Cortex of kidney (tissue), 1 donor: ENCODE data around the gene CSRNP2.
"Not testable (repeated sequence)": the region's sequence is repeated elsewhere in the genome, so short reads cannot be mapped to it uniquely, and the experiment has no call there.

Experiments used
- DNase-seq: peaks from one replicate; lab custom pipeline; 2025; lab: John Stamatoyannopoulos, UW

CSRNP2 gene

DNA sequence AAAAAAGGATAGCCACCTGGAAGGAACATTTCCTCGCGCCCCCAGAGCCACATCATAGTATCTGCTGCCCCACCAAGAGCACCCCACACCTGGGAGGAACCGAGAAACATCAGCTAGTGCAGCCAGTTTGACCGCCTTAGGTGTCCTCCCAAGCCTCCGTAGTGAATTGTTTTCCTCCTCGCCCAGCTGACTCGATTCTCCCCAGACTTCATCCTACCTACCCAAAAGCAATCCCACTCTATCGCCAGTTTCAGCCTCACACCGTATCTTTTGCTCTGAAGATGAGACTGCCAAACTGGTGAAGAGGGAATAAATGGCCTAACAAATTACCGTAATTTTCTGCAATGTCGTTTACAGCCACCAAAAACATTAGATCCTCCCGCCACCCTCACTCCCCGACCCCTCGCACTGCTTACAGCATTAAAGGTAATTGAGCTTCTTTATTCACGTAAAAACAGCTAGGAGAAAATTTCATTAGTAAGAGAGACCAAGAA, 56.0 kb downstream of the CSRNP2 start:
- no peak for DNase-seq

DNA sequence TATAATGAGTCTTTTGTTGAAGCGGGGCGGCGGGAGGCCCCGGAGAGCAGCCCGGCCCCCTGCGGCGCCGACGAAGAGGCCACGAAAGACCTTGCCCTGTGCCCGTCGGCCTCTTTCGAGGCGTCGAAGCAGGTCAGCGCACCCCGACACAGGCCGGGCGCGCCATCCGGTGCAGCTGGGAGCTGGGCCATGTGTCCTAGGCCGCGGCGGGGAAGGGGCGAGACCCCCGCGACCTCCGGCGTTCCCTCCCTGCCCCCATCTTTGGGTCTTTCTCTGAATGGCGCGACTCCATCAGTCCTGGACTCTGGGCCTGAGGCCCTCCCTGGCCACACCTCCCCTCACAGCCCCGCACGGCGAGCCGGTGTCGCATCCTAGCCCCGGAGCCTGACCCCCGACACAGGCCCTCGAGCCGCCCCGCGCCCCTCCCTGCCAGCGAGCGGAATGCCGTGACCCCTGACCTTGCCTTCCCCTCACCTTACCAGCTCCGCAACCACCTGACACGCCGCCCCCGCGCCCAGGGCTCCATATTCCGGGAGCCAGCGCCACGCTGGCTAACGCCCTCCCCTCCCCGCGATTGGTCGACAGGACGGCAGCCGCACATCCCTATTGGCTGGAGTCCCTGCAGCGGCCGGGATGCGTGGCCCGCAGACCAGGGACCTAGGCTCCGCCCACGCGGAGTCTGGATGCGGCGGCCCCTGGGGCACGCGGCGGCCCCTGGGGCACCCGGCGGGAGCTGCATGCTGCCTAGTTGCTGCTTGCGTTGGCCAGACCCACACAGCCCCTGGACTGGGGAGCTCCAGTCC, 57.4 kb downstream of the CSRNP2 start, which contains the start of gene SLC11A2:
SLC11A2 (minus strand) TSS at position 549 of the 803 bp plus-strand sequence. CDS start 15,656 bp downstream, outside the sequence.
- no peak for DNase-seq

DNA sequence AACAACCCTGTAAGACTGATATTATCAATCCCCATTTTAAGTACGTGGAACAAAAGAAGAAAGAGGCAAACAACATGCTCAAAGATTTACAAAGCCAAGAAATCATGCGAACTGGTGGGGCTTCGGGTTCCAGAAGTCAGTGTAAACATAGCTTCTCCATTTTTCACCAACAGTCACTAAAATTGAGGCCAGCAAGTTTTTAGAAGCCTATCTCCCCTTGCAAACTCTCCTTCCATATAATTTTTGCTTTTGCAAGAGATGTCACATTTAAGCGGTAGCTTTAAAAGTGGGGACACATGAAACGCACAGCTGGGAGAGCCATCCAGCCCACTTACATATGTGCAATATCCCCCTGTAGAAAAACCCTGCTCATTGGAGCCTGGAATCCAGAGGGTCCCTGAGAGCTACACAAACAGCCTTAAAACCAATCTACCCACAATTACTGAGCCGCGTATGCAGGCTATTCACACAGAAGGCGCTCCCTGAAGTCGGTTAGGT, 58.0 kb downstream of the CSRNP2 start:
- no peak for DNase-seq

DNA sequence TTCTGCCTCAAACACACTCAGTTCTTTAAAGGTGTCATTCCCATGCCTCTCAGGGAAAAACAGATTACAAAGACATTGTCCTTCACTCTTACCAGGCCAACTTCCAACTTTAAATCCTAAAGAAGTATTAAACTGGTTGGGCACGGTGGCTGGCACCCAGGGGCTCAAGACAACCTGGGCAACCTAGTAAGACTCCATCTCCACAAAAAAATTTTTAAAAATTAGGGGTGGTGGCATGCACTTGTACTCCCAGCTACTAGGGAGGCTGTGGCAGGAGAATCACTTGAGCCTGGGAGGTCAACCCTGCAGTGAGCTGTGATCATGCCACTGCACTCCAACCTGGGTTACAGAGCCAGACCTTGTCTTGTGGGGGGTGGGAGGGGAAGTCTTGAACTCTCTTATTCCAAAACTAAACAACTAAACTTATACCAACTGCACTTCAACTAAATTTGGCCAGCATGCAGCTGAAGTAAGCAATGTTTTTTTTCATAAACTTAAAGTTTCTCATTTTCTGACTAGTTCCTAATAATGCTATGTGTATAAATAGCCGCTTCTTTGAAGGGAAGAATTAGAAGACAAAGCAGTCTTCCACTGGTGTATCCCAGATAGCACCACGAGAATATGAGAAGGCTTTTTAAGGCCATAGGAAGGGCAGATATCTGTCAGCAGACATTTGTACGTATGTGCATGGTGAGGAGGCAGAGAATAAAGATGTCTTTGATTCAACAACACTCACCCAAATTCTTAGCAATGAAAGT, 59.6 kb downstream of the CSRNP2 start:
- no peak for DNase-seq

DNA sequence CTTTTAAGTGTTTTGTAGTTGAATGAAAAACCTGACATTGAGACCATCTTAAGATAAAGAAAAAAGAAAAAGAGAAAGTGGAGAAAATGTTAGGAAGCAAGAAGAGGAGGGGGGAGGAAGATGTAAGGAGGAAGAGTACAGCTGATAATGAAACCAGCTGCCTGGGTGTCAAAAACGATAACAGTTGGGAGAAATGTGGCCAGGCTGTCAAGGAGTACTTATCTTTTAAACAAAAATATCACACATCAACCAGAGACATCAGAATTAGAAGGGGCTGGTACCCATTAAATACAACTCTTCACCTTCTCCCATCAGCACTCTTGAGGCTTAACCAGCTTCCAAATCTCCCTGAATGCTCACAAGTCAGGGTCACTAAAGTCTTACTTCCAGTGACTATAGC, 61.7 kb downstream of the CSRNP2 start:
- DNase-seq: no peak

DNA sequence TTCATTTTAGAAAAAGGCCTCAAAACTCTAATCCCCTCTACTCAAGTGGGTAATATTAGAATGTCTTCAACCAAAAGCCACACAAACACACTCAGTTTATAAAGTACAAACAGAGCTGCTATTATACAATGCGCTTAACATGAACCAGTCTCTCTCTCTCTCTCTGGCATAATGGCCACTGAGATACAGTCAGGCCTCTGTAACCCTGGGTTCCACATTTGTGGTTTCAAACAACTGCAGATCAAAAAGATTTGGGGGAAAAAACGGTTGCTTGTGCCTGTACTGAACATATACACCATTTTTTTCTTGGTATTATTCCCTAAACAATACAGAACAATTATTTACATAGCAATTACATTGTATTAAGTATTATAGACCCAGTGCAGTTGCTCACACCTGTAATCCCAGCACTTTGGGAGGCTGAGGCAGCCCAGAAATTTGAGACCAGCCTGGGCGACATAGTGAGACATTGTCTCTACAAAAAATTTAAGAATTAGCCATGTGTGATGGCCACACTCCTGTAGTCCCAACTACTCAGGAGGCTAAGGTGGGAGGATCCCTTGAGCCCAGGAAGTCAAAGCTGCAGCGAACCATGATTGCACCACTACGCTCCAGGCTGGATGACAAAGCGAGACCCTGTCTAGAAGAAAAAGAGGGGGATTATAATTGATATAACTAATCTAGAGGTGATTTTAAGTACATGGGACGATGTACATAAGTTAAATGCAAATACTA, 62.8 kb downstream of the CSRNP2 start:
- DNase-seq: no peak

DNA sequence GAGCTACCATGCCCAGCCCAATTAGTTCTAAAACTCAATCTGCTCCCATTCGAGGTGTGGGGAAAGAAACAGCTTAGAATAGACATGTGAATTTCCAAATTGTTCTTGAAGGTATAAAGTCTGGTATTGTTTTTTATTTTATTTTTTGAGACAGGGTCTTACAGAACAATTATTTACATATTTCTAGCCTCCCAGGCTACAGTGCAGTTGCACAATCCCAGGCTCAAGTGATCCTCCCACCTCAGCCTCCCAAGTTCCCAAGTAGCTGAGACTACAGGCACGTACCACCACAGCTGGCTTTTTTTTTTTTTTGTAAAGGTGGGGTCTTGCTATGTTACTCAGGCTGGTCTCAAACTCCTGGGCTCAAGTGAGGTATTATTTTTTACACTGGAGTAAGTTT, 63.5 kb downstream of the CSRNP2 start:
- DNase-seq: no peak

DNA sequence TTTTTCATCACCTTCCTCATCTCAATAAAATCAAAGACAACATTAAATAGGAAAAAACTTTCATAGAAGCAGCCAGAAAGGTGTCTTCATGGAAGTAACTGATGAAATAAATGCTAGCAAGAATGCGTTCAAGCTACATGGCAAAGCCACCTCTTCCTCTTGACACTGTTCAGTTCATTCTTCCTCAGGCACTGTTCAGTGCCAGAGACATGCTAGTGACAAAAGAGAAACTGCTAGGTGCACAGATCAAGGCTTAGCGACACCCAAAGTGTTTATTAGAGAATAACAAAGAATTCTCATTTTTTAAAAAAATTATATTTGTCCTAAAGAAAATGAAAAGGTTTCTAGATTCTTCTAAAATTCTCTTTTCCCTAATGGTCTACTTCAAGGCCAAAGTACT, 64.4 kb downstream of the CSRNP2 start:
- no peak for DNase-seq

DNA sequence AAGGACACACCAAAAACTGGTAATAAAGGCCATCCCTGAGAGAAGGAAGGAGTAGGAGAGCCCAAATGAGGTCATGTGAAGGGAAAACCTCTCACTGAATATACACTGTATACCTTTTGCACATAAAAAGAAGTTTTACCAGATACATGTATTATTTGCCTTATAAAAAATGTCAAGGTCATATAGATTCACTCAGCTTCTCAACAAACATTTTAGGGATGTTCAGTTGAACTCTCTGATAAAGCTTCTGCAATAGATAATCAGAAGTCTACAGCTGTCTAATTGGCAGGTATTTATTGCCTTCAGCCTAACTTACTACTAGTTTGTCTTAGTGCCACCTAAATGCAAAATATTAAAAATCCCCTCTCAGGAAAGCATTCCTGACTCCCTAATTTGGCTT, 65.9 kb downstream of the CSRNP2 start:
- DNase-seq: no peak

DNA sequence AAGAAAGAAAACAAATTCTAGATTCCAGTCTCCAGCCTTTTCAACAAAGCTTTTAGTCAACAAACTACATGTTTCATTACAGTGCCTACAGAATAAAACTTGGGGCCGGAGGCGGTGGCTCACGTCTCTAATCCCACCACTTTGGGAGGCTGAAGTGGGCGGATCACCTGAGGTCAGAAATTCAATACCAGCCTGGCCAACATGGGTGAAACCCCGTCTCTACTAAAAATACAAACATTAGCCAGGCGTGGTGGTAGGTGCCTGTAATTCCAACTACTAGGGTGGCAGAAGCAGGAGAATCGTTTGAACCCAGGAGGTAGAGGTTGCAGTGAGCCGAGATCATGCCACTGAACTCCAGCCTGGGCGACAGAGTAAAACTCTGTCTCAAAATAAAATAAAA, 68.9 kb downstream of the CSRNP2 start:
- DNase-seq: not testable (repeated sequence)

DNA sequence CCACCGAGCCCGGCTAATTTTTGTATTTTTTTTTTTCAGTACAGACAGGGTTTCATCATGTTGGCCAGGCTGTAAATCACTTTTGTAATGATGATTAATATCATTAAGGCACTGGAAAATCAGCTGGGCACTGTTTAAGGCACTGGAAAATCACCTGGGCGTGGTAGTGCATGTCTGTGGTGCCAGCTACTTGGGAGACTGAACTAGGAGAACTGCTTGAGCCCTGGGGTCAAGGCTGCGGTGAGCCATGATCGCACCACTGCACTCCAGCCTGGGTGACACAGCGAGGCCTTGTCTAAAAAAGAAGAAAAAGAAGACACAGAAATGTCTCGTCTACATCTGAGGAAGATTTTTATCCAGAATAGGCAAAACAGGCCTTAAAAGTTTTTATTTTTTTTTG, 70.0 kb downstream of the CSRNP2 start:
- no peak for DNase-seq

DNA sequence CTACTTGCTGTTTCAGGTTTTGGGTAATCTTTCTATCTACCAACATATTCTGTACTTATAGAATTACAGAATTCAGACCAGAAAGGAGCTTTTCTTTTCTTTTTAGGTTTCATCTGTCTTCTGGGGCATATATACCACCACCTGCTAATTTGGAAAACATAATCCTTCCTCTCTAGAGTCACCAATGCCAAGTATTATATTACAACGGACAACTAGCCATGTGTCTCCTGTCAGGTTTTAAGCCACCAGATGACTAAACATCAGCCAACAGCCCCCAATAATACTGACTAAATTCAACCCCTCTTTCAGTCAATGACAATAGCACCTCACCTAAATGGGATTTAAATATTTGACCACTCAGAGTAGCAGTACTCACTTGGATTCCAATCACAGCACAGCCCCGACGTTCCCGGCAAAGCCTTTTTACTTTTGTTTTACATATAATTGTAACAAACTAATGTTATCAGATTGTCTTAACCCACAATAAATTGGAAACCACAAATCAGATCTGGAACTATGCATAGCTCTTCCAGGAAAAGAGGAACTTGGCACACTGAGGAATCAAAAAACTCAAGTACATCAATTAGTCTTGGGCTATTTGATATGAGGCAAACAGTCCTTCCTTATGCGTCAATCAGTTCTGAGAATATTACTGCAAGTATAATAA, 70.7 kb downstream of the CSRNP2 start:
- no peak for DNase-seq

DNA sequence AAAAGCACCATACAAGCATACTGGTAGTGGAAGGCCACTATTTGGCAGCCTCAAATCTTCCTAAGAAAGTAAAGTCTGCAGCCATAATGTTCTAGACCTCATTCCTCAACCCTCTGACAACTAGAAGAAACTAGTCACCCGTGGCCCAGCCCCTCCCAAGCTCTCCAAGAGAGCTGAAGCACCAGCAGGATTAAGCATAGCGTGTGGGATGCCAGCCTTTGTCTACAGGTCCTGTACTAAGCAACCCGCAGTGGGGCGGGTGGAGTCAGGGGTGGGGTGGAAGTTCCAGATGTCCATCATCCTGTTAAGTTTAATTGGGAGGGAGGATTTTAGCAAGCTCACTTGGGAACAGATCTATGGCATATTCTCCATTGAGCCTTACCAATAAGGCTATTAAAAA, 71.4 kb downstream of the CSRNP2 start:
- DNase-seq: no peak
